HG02763 (cell line): ENCODE measurements around the gene GASK1B.

ENCODE experiments used
- ATAC-seq: cut with Tn5 transposase; IDR thresholded peaks from one replicate; pipeline ENCODE4 v1.9.1; 2021; ENCODE audit warnings: mild to moderate bottlenecking, moderate library complexity; ENCODE audit not compliant: unreplicated experiment

Gene GASK1B

DNA sequence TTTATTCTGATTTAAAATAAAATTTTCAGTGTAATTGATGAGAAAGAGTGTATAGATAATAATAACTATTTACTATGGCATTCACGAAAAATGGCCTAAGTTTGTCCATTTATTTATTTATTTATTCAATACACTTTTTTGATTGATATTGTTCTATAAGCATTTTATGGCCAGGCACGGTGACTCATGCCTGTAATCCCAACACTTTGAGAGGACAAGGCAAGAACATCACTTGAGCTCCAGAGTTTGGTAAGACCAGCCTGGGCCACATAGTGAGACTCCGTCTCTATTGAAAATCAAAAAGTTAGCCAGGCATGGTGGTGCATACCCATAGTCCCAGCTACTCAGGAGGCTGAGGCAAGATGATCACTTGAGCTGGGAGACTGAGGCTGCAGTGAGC, 25.7 kb downstream of the GASK1B start:
- no peak for ATAC-seq

GRCh38 chr4:158146736-158147135, 26.1 kb downstream of the GASK1B start:
- ATAC-seq: no peak

DNA sequence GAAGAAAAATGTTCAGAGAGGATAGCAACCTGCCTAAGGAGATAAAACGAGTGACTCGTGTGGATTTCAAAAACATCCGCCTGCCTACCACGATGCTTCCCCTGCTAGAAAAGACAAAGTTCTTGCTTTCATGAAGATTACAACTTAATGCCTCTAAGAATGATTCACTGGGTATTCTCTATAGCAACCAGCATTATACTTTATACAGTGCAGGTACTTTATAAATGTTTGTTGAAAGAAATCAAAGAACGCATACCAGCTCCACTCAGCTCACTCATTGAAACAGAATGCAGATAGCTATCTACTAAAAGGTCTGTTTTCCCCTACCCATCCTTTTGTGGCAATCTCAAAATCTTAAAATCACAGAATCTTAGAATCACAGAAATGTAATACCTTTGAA, 33.7 kb downstream of the GASK1B start:
- no peak for ATAC-seq

- ATAC-seq: no peak
These were observed 38.6 kb downstream of the GASK1B start for GRCh38 chr4:158134222-158134621.

DNA sequence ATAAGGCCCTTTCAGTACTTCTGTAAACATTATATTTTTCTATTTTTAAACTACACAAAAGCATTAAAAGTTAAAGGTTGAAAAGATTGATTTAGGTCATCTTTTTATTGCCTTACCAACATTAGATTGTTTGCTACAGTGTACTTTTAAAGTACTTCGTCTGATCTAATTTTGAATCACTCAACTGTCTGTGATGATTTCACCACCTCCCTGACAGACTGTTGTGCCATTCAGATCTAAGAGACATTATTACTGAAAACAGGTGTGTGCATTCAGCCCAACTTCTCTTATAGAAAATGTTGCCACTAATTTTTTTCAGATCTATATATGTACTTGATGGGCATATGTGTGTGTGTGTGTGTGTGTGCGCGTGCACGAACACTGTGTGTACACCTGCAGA, 39.3 kb downstream of the GASK1B start:
- no peak for ATAC-seq

DNA sequence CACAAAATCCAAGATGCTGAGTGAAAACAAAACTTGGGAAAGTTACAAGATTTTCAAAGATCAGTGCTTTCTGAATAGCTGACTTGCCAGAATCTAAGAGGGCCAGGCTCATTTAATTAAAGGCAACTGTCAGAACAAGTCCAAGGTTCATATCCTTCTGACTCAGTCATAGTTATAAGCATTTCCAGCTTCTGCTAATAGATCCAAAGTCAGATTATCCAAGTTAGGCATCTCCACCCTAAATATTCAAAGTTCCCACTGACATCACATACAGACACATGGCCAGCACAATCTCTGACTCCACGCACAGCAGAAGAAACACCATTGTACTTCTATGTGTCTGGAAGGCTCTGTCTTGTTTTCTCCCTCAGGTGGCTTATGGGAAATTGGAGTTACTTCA, 41.8 kb downstream of the GASK1B start:
- no peak for ATAC-seq

DNA sequence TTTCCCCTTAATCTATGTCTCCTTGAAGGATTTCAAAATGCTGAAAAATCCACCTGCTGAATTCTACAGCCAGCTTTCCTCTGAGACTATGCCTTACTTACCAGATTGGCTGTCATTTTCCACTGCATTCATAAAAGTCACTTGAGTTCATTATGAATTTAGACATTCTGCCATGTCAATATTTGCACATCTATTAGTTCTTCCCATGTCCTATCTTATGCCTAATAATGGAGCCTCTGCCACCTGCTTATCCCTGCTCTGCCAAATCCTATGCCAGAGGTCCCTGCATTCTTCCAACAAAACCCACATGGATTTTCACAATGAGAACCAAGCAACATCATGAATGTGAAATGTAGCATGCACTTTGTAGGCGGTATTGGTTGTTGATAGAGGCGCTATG, 42.6 kb downstream of the GASK1B start:
- no peak for ATAC-seq

GRCh38 chr4:158129694-158130093, 43.1 kb downstream of the GASK1B start:
- ATAC-seq: peak; percentile 92

- no peak for ATAC-seq
These were observed 44.3 kb downstream of the GASK1B start for GRCh38 chr4:158128540-158128939.

DNA sequence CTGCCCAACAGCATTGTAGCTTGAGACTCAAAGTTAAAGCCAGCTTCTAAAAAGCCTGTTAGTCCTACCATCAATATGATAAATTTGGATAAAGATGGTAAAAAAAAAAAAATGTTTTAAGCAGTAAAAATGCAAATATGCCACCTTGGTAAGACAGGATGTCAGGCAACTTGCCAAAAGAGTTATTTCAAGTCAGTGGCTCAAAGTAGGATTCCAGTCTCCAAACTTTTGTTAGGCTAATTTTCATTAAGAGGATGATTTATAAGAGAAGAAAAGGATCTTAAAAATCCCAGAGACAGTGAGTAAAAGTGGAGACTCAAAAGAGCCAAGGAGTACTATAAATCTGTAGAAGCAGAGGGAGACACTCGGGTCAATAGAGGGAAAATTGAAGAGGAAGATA, 47.5 kb downstream of the GASK1B start:
- ATAC-seq: no peak
